Adipose tissue (tissue), 3 donors: ENCODE results near the gene CWF19L1. TPM values are rescaled to one million over a fixed set of nuclear protein-coding genes. Genes with fewer than 3 reads are reported as not detected.
"Not testable (repeated sequence)": the region's sequence is repeated elsewhere in the genome, so short reads cannot be mapped to it uniquely, and the experiment has no call there.

ENCODE experiments used
- H3K27ac ChIP-seq: one replicate; pipeline ENCODE4 v1.5.1; 2013; ENCODE audit warnings: low read depth, low read length
- WGBS, 3 donors: extraction: QIAGEN DNeasy Blood & Tissue Kit; methylation state at CpG; one replicate each; pipeline ENCODE4 v1.1.7; 2013; 5-methylcytosine and 5-hydroxymethylcytosine counted together
- polyA plus RNA-seq, 3 donors: library from polyadenylated mRNA; stranded (reverse); fragments of 200-250 nt; gene quantifications; one replicate each; pipeline ENCODE4 v1.2.3, GENCODE V29; 2013
- donor health status: healthy with polysubstance abuse.
- donor health status: Bipolar disorder and iron deficiency.
- donor health status: healthy.

The CWF19L1 gene
- 10 to 100 TPM in 2 of 3 donors, 1 to 10 TPM in 1; 9.7 to 16.3 (median 14.7) TPM for polyA plus RNA-seq

- 2 to 3% (median 2%) methylated on average over 49 of the region's 49 CpGs for WGBS, 3 donors
These were observed at the start of gene CWF19L1 for GRCh38 chr10:100267239-100268104. Gene CWF19L1, minus strand, starts transcription at chr10:100267638. Its CDS starts 45 bp downstream, at chr10:100267593.

DNA sequence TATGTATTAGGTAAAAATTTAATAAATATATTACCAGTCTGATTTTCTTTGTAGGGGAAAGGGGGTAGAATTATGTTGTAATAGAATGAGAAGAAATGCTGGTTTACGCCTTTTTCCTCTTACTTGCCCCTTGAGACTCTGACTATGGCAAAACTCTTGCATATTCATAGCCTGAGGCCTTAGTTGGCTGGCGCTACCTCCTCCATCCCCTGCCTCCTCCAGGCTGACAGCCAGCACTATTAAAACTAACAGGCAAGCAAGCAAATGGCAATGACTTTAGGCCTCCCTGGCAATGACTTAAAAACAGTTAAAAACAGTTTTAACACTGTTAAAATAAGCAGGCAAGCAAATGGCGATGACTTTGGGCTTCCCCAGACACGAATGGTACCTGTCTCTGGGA, 48.2 kb upstream of the CWF19L1 start:
- 65 to 81% (median 73%) methylated on average over 4 of the region's 4 CpGs for WGBS, 3 donors
- no peak overlapping the region for H3K27ac ChIP-seq

More at GRCh38 chr10:100267239-100268104, at the start of gene CWF19L1:
- no peak within 1 kb of the TSS for H3K27ac ChIP-seq

DNA sequence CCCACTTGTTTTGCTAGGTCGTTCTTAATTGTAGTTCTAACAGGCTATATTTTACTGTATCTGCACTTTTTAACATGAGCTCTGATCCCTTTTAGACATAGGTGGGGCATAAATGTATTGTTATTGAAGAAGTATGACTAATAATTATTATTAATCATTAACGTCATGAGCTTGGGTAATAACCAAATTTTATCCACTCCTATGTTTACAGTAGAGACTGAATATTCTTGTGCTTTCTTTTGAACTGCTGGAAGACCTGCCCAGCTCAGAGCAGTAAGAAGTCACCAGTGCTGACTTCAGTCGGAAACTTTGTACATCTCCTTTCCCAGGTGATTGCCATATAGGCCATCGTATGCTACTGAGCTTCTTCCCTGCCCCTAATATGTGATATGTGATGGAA, 43.9 kb upstream of the CWF19L1 start:
- no peak overlapping the region for H3K27ac ChIP-seq
- WGBS, 3 donors: 67 to 79% (median 74%) methylated on average over 4 of the region's 4 CpGs

- H3K27ac ChIP-seq: no peak overlapping the region
- 75 to 80% (median 75%) methylated on average over 3 of the region's 3 CpGs for WGBS, 3 donors
These were observed 40.2 kb upstream of the CWF19L1 start for GRCh38 chr10:100307684-100308083.

DNA sequence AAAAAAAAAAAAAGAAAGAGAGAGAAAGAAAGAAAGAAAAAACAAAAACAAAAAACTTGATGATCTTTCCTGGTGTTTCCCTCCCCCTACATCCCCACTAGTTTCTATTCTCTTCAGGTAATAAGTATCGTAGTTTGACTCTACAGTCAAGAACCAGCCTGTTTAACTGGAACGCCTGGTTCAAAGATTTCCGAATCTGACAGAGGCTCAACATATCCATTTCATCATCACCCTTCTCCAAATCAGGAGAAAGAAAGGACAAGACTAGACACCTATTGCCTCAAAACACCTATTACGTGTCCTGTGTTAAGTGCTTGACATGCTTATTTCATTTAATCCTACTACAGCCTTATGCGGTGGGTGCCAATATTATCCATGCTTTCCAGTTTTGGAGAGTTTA, 39.4 kb upstream of the CWF19L1 start:
- H3K27ac ChIP-seq: no peak overlapping the region
- WGBS, 3 donors: 87 to 93% (median 90%) methylated on average over 5 of the region's 5 CpGs

- no peak overlapping the region for H3K27ac ChIP-seq
- 81 to 89% (median 84%) methylated on average over 3 of the region's 3 CpGs for WGBS, 3 donors
These were observed 37.0 kb upstream of the CWF19L1 start for GRCh38 chr10:100304414-100304813.

- no peak overlapping the region for H3K27ac ChIP-seq
- 19 to 32% (median 27%) methylated on average over 7 of the region's 7 CpGs for WGBS, 3 donors
These were observed 36.4 kb upstream of the CWF19L1 start for GRCh38 chr10:100303724-100304319.

DNA sequence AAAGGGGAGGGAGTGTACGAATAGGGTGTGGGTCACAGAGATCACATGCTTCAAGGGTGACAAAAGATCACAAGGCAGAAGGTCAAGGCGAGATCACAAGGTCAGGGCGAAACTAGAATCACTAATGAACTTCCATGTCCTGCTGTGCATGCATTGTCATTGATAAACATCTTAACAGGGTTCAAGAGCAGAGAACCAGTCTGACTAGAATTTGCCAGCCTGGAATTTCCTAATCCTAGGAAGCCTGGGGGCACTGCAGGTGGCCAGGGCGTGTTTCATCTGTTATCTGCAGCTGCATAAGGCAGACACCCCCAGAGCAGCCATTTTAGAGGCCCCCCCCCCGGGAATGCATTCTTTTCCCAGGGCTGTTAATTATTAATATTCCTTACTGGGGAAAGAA, 33.7 kb upstream of the CWF19L1 start:
- not testable (repeated sequence) for H3K27ac ChIP-seq
- WGBS, 3 donors: 42 to 75% (median 66%) methylated on average over 5 of the region's 5 CpGs

- no peak overlapping the region for H3K27ac ChIP-seq
- 66 to 70% (median 69%) methylated on average over 9 of the region's 9 CpGs for WGBS, 3 donors
These were observed 29.8 kb upstream of the CWF19L1 start for GRCh38 chr10:100297242-100297641.

- H3K27ac ChIP-seq: no peak overlapping the region
These were observed 25.6 kb upstream of the CWF19L1 start for GRCh38 chr10:100293066-100293465.

DNA sequence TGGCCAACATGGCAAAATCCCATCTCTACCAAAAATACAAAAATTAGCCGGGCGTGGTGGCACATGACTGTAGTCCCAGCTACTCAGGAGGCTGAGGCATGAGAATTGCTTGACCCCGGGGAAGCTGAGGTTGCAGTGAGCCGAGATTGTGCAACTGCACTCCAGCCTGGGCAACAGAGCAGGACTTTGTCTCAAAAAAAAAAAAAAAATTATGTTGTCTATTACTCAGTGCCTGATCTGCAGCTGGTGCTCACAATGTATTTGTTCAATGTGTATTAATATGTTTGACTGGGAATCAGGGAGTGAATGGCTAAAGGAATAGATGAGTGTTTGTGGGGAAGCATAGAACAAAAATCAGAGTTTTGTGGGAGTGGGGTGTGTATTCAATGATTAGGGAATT, 24.9 kb upstream of the CWF19L1 start:
- H3K27ac ChIP-seq: not testable (repeated sequence)
- WGBS, 3 donors: 38 to 58% (median 52%) methylated on average over 4 of the region's 4 CpGs

GRCh38 chr10:100291356-100291755, 23.9 kb upstream of the CWF19L1 start:
- no peak overlapping the region for H3K27ac ChIP-seq
- WGBS, 3 donors: 44 to 59% (median 47%) methylated on average over 3 of the region's 3 CpGs

- 69 to 95% (median 82%) methylated on average over 2 of the region's 2 CpGs for WGBS, 3 donors
These were observed 22.2 kb upstream of the CWF19L1 start for GRCh38 chr10:100289641-100290040.

DNA sequence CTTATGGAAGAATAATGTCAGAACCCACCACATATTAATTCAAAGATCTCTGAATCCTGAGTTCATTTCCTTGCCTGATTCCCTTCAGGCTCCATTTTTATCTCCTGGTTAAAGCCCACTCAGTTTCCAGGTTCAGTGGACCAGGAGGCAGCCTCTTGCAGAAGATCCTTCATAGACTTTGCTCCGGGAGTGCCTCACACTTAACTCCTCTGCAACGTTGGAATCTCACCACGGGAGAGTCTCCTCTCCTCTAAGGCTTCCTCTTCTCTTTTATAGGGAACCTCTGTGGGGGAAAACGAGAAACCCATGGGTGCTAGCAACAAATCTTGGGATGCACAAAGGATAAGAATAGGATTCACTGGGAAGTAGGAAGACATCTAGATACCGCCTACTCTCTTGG, 20.8 kb upstream of the CWF19L1 start:
- no peak overlapping the region for H3K27ac ChIP-seq
- WGBS, 3 donors: 76 to 87% (median 78%) methylated on average over 5 of the region's 5 CpGs

More at GRCh38 chr10:100289641-100290040, 22.2 kb upstream of the CWF19L1 start:
- H3K27ac ChIP-seq: no peak overlapping the region

GRCh38 chr10:100287756-100288155, 20.3 kb upstream of the CWF19L1 start:
- WGBS, 3 donors: 95 to 100% (median 97%) methylated on average over 6 of the region's 6 CpGs
- H3K27ac ChIP-seq: no peak overlapping the region

- 1 to 2% (median 1%) methylated on average over 63 of the region's 63 CpGs for WGBS, 3 donors
These were observed 18.9 kb upstream of the CWF19L1 start, which contains the start of gene BLOC1S2 for GRCh38 chr10:100286051-100287033. Gene BLOC1S2, minus strand, starts transcription at chr10:100286680. Its CDS starts 21 bp downstream, at chr10:100286659.

DNA sequence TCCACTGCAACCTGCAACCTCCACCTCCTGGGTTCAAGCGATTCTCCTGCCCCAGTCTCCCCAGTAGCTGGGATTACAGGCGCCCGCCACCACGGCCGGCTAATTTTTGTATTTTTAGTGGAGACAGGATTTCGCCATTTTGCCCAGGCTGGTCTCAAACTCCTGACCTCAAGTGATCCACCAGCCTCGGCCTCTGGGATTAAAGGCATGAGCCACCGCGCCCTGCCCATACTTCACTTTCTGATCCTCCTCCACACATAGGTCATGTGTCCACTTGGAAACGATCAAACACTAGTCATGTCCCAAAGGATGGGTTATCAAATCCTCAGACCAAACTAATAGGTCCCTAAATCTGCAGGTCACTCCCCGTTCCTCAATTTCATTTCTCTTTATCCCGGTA, 17.9 kb upstream of the CWF19L1 start:
- 83 to 89% (median 87%) methylated on average over 12 of the region's 12 CpGs for WGBS, 3 donors

More at GRCh38 chr10:100286051-100287033, 18.9 kb upstream of the CWF19L1 start, which contains the start of gene BLOC1S2:
- H3K27ac ChIP-seq: peak within 1 kb of the TSS; percentile 87

GRCh38 chr10:100282907-100283306, 15.5 kb upstream of the CWF19L1 start:
- 85 to 96% (median 93%) methylated on average over 3 of the region's 3 CpGs for WGBS, 3 donors
- H3K27ac ChIP-seq: no peak overlapping the region

More for the DNA sequence above, 17.9 kb upstream of the CWF19L1 start:
- H3K27ac ChIP-seq: peak overlapping the region; percentile 64
